ENCODE results near the gene ECHS1.
"Not testable (repeated sequence)": the region's sequence is repeated elsewhere in the genome, so short reads cannot be mapped to it uniquely, and the experiment has no call there.

The ECHS1 gene

DNA sequence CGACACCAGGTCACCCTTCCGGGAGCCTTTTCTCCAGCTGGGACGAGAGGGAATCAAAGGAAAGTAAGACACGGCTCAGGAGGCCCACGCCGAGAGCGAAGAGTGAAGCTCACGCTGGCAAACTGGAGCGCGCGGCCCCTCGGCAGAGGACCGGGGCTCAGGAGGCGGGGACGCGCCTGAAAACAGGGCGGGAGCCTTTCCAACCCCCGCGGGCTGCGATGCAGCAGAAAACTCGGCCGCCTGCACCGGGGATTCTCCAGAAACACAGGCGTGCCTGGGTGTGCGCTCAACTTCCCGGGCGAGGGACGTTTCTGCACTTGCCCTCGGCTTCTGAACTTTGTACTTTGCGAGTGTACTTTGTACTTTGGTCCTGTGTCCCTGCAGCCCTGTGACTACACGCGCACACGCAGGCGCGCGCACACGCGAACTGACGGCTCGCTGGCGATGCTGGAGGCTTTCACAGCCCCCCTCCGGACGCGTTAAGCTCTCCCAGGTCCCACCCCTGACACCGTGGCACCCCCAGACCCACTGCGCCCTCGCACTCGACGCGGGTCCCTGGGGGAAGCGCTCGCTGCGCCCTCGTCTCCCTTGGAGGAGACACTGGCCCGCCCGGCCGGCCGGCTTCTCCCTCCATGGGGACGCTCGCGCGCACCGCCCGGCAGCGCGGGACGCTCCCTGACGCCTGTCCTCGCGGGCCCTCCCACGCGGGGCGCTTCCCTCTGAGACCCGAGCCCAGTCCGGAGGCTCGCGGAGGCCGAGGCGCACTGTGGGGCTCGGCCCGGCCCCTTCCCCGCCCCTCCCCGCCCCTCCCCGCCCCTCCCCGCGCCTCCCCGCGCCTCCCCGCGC is 5.3 kb upstream of the ECHS1 start:
- no peak for DNase-seq (ENCODE audit: low read depth, low spot score)

DNA sequence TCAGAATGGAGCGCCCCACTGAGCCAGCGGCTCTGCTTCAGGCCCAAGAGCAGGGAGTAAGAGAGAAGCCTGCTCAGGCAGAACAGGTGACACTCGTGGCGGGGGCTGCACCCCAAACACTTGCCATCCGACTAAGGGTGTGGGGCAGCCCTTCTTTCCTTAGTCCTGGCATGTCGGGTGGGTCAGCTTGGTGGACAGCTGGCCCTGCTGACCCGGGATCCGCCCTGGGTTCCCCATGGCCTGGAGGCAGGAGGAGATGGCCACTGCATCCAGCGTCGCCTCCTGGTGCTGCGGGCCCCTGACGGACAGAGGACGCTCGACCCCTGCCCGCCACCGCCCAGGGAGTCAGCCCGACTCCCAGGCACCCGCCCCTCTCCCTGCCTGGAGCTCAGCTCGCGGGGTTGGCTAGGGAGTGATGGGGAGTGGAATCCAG is 4.7 kb upstream of the ECHS1 start:
- no peak for DNase-seq (ENCODE audit: low read depth, low spot score)

DNA sequence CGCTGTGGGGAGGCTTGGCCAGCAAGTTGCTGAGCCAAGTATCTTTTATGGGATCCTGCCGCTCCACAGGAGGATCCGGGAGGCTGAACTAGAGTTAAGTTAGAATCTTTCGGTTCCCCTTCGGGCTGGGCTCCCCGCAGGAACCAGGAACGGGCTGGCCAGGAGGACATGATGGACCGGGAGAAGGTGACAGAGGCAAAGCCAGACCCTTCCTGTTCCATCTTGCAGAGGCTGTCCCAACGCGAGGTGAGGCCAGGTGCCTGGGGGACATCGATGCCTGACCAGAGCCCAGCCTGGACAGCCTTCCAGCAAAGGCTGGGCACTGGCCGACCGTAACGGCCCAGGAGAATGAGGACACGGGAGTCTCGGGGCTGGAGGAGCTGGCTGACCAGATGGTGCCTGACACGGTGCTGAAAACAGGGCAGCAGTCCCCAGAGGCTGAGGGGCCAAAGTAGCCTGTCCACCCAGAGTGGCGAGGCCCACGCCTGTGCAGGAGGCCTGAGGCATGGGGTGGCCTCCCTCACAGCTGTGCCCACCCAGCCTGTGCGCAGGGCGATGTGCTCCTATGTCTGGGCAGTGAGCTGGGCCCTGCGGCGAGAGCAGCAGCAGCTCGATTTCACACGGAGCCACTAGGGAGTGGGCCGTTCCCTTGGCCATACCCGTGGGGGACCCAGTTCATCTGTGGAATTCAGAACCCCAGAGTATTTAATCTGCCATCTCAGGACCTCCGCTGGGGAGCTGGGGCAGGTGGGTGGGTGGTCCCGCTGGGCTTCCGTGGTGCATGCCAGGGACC is 4.1 kb upstream of the ECHS1 start:
- no peak for DNase-seq (ENCODE audit: low read depth, low spot score)

- DNase-seq (ENCODE audit: low read depth, low spot score), result not testable (repeated sequence)
Observed at GRCh38 chr10:133376183-133376582, 3.0 kb upstream of the ECHS1 start.

GRCh38 chr10:133375357-133376115 is 2.4 kb upstream of the ECHS1 start:
- DNase-seq (ENCODE audit: low read depth, low spot score), result no peak

GRCh38 chr10:133372507-133372906 is 647 bp downstream of the ECHS1 start:
- no peak for DNase-seq (ENCODE audit: low read depth, low spot score)

DNA sequence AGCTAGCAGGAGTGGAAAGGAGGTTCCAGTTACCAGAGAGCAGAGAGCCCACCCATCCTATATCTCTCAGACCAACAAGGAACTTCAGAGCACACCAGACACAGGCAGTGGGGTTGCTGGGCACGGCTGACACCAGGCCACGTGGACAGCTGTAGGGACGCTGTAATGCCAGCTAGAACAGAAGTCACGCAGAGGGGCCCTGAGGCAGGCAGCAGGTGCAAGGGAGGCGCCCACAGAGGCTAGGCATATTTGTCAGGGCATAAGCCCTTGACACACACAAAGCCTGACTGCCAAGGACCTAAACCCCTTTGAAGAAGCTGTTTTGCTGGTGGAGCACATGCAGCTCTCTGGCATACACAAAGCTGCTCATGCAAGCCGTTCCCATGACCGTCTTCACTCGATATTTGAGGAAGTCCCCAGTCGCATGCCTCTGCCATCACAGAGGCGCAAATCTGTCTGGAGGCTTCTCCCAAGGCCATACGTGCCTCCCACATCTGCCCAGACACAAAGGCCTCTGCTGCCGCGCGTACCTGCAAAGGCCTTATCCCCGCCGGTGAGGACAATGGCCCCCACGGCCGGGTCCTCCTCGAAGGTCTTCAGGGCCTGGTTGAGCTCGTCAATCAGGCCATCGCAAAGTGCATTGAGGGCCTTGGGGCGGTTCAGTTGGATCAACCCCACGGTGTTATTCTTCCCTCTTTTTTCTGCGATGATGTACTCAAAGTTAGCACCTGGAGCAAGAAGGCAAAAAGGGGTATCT is 2.9 kb downstream of the ECHS1 start:
- DNase-seq (ENCODE audit: low read depth, low spot score), result no peak

DNA sequence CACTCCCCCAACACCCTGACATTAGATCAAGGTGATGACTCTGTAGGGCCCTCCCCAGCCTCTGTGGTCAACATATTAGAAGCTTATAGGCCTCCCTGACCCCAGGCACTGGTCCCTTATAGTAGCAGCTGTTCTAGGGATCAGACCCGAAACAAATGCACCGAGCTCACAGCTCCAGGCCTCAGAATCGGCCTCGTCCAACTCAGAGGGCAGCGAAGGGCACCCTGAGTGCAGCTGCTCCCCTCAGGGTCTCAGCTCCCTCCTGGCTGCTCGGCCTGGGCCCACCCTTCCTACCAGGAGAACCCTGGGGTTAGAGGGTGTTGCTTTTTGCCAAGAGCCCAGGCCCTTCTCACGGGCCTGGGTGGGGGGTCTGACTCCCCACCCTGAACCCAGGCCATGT is 5.0 kb downstream of the ECHS1 start:
- DNase-seq (ENCODE audit: low read depth, low spot score), result no peak

DNA sequence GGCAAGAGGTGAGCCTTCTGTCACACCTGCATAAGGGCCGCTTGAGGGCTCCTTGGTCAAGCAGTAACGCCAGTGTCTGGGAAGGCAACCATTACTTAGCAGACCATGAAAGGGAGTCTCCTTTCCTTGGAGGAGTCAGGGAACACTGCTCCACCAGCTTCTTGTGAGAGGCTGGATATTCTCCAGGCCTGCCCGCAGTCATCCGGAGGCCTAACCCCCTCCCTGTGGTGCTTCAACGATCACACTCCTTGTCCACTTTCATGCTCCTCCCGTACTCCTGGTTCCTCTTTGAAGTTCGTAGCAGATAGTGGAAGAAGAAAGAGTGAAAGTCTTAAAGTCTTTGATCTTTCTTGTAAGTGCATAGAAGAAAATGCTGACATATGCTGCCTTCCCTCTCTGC is 5.7 kb downstream of the ECHS1 start:
- not testable (repeated sequence) for DNase-seq (ENCODE audit: low read depth, low spot score)

DNA sequence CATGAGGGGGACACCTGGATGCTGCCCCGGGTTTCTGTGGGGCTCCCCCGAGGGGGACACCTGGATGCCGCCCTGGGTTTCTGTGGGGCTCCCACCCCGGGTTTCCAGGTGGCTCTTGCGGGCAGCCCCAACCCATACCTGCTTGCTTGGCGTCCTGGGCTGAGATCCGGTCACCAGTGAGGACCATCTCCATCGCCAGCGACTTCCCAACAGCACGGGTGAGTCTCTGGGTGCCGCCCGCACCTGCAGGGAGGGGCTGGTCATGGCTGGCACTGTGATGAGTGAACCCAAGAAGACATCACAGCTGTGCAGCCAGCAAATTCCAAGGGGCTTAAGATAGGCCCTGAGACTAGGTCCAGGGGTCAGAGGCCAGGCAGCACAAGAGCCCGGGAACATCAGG is 6.4 kb downstream of the ECHS1 start:
- DNase-seq (ENCODE audit: low read depth, low spot score), result no peak

DNA sequence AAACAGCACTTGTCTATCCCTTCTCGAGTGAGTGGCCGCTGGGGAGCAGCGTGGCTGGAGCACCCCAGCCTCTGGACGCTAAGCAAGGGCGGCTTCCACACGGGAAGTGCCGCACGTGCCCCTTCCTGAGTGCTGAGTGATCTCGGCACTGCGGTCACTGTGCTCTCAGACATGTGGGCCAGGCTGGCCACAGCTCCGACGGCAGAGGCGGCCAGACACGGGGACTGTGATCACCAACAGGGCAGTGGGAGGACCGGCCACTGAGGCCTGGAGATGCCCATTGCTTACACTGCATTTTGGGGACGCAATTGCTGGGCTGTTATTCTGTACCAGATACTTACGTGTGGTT is 7.0 kb downstream of the ECHS1 start:
- no peak for DNase-seq (ENCODE audit: low read depth, low spot score)

DNA sequence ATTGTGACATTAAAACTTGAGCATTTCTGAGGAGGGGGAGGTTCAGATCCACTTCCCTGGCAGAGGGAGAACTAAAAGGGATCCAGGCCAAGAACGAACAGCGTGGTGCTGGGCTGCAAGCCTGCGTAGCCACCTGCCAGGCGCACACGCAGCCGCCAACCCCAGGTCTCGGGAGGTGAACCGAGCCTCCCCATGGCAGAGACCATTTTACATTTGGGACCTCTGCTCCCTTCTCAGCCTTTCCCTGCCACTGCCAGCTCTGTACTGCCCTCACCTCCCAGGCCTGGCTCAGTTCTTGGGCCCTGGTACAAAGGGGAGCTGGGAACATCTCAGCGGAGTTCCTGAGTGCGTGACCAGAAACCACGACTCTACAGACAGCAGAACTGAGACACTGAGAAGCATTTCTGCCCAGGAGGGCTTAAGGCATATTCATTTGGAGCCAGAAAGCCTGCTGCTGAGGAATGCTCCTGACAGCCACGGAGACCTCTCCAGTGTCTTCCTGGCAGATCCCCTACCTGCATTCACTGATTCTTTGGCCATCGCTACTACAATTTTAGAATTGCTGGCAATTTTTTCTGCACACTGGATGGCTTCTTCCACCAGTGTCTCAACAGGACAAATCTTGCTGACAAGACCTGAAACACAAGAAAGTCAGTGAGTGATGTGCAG is 7.6 kb downstream of the ECHS1 start:
- no peak for DNase-seq (ENCODE audit: low read depth, low spot score)

DNA sequence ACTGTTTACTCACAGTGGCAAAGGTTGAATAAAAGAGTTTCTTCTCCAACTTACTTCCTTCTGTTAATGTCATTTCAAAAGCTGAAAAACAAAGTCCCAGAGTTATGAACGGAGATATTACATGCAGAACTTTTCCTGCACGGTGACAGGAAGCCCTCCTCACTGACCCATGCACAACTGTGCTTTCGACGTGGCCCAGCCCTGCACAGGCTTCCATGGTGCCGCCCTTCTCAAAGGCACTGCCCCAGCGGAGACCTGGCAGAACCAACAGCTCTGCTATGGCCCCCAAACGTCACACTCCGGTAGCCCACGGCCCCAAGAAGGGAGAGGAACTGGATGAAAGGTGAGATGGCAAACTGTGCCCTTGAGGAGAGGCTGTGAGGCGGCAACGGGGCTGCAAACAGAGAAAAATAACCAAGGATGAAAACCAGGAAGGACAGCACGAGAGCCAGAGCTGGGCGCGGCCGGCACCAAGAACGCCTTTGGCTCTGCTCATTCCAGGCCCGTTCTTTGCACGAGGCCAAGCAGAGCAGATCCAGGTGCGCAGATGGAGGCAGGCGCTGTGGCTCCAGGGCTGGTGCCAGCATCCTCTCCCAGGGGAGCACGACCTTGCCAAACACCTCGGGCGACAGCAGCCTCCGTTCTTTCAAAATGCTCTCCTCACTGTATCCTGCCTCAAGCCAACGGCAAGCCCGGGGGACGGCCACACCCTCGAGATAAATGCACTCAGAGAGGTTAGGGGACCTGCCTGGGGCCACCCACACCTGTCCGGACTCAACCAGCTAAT is 8.3 kb downstream of the ECHS1 start:
- no peak for DNase-seq (ENCODE audit: low read depth, low spot score)

DNA sequence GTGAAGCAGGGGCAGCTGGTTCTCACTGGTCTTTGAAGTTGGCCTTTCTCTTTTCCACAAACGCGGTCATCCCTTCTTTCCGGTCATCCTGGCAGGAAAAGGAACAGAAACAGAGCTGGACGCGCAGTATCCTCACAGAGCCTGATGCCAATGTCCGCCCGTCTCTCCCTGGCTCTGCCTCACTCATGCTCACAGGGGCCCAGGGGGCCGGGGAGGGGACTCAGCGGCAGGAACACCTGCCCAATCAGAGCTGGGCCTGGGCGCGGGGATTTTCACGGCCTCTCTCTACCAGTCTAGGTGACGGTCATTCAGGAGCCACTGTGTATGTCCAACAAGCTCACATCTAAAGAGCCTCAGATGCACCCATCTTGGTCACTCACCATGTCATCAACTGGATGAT is 10.3 kb downstream of the ECHS1 start:
- DNase-seq (ENCODE audit: low read depth, low spot score), result no peak

GRCh38 chr10:133361773-133362441 is 11.2 kb downstream of the ECHS1 start:
- DNase-seq (ENCODE audit: low read depth, low spot score), result no peak

GRCh38 chr10:133361227-133361626 is 11.9 kb downstream of the ECHS1 start:
- no peak for DNase-seq (ENCODE audit: low read depth, low spot score)

DNA sequence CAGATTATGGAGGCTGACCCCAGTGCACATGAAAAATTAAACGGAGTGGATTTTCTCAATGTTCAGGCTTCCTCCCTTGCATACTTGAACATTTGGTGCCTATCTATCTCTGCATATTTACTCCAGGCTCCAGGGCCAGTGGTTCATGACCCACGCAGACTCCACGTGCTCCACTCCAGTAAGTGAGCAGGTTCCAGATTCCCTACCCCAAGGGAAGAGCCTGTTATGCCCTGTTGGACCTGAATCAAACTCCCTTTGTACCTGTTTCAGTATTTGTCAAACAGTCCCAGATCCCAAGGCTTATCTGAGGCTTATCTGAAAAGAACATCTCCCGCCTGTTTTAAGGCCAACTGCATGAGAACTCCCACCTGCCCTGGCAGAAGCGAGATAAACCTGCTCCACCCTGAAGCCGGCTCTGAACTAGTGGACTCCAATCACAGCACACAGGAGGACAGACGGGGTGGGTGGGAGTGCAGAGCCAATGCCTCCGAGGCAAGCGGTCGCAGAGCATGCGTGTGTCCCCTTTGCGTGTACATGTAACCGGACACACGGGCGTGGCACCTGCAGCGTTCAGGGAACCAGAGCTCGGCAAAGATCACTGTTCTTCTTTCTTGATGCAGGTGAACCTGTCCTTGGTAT is 13.1 kb downstream of the ECHS1 start:
- no peak for DNase-seq (ENCODE audit: low read depth, low spot score)

- no peak for DNase-seq (ENCODE audit: low read depth, low spot score)
Observed at GRCh38 chr10:133359554-133359971, 13.6 kb downstream of the ECHS1 start.

GRCh38 chr10:133358925-133359310 is 14.2 kb downstream of the ECHS1 start:
- no peak for DNase-seq (ENCODE audit: low read depth, low spot score)
